ENCODE results near the gene PIP5K1C.
A peak's percentile ranks its signal among the peaks of the same experiment; 100 is the strongest.

PIP5K1C gene

GRCh38 chr19:3693025-3693925, 7.0 kb downstream of the PIP5K1C start:
- DNase-seq (ENCODE audit: low spot score) = no peak

DNA sequence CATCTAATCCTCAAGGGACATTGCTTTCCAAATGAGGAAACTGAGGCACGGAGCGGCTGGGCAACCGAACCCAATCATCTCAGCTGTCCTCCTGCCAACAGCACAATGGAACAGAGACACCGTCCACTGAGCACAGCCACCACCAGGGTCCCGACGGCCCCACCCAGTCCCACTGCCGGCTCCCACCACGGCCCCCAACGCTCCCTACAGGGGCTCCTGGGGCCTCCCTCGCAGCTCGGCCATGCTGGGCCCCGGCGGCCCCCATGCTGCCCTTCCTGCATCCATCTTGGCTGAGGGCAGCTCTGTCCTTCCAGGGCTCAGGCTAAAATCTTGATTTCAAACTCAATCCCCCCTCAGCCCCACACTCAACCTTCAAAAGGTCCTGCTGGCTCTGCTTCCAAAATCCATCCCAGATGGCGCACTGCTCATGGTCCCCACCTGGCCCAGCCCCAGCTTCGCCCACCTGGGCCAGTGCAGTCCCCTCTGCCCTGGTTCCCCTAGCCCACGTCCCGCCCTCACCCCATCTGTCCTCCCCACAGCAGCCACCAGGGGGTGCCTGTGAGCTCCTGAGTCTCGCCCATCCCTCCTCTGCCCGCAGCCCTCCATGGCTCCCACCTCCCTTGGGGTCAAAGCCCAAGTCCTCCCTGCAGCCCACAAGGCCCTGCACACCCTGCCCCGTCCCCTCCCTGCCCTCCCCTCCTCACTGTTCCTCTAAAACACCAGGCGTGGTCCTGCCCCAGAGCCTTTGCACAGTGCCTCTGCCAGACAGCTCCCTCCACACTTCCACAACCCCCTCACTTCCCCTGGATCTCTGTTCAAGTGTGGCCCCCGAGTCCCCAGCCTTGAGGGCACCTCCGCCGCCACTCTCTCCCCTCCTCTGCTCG, 7.9 kb downstream of the PIP5K1C start:
- peak; percentile 77 for DNase-seq (ENCODE audit: low spot score)

GRCh38 chr19:3691726-3692125, 8.5 kb downstream of the PIP5K1C start:
- no peak for DNase-seq (ENCODE audit: low spot score)

GRCh38 chr19:3691372-3691716, 8.9 kb downstream of the PIP5K1C start:
- no peak for DNase-seq (ENCODE audit: low spot score)

- no peak for DNase-seq (ENCODE audit: low spot score)
Measured at GRCh38 chr19:3690551-3691371, 9.5 kb downstream of the PIP5K1C start.

- no peak for DNase-seq (ENCODE audit: low spot score)
Measured at GRCh38 chr19:3687774-3688706, 12.2 kb downstream of the PIP5K1C start.

GRCh38 chr19:3687393-3687773, 12.9 kb downstream of the PIP5K1C start:
- DNase-seq (ENCODE audit: low spot score) = no peak

GRCh38 chr19:3684817-3685410, 15.4 kb downstream of the PIP5K1C start:
- no peak for DNase-seq (ENCODE audit: low spot score)

DNA sequence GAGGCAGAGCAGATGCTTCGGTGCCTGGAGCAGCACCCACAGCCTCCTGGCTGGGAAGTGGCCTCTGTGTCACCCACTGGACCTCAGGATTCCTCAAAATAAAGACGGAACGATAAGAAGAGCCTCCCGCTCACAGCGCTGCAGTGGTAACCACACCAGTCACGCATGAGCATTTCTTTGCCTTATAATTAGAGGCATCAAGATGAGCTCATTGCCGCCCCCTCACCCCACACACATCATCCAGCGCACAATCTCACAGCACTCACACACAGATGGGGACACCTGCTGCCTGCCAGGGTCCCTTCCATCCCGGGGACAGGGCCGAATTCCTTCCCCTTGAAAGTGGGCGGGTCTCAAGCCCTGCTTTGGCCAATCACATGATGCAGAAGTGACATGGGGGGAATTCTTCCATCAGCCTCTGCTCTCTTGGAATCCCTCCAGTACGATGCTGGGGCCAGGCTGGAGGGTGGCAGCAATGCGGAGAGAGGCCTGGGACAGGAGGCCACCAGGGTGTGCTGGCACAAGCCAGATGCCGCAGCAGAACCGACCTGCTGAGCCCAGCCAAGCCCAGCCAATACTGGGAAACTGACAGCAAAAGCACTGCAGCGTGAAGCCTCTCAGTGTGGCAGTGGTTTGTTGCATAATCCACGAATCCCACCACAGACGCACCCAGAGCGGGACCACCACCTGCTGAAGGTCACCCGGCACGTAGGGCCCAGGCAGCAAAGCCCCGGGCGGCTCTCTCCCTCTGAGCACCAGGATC, 16.0 kb downstream of the PIP5K1C start:
- no peak for DNase-seq (ENCODE audit: low spot score)

GRCh38 chr19:3683405-3684053, 16.7 kb downstream of the PIP5K1C start:
- DNase-seq (ENCODE audit: low spot score) = no peak

DNA sequence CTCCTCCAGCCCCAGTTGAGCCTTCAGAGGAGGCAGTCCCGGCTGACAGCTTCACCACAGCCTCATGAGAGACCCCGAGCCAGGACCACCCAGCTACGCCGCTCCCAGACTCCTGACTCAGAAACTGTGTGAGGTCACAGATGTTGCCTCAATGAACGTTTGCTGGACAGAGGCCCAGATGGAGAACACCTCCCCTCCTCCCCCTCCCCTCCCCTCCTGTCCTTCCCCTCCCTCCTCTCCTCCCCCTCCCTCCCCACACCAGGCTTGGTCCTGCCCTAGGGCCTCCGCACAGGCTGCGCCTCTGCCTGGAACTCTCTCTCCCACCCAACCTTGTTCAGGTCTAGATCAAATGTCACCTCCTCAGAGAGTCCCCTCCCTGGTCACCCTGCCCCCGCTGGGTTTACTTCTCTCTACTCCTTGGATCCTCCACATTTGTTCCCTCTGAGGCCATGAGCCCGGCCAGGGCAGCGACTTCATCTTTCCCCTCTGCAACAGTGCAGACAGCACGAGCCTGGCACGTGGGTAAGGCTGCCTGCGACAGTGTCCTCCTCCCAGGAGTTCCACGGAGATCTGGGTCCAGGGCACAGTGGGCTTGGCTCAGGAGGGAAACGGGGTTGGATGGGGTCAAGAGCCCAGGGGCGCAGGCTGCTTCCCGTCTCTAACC, 17.4 kb downstream of the PIP5K1C start:
- DNase-seq (ENCODE audit: low spot score) = no peak

DNA sequence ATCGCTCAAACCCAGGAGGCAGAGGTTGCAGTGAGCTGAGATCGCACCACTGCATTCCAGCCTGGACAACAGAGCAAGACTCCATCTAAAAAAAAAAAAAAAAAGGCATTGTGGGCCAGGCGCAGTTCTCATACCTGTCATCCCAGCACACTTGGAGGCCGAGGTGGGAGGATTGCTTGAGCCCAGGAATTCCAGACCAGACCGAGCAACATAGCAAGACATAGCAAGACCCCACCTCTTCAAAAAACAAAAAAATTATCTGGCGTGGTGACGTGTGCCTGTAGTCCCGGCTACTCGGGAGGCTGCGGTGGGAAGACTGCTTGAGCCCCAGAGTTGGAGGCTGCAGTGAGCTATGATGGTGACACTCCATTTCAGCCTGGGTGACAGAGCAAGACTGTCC, 18.0 kb downstream of the PIP5K1C start:
- no peak for DNase-seq (ENCODE audit: low spot score)

DNA sequence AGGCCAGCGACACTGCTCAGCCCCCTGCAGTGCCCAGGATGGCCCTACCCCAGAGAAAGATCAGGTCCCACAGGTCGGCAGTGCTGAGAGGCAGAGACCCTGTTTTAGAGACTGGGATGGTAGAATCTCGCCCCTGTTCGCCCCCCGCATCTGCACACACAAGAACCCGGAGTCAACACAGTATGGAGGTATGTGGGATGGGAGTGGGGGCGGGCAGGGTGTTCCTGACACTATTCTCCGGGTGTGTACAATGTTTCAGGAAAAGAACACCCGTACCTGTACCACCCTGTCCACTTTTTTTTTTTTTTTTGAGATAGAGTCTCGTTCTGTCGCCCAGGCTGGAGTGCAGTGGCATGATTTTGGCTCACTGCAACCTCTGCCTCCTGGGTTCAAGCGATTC, 19.3 kb downstream of the PIP5K1C start:
- no peak for DNase-seq (ENCODE audit: low spot score)

DNA sequence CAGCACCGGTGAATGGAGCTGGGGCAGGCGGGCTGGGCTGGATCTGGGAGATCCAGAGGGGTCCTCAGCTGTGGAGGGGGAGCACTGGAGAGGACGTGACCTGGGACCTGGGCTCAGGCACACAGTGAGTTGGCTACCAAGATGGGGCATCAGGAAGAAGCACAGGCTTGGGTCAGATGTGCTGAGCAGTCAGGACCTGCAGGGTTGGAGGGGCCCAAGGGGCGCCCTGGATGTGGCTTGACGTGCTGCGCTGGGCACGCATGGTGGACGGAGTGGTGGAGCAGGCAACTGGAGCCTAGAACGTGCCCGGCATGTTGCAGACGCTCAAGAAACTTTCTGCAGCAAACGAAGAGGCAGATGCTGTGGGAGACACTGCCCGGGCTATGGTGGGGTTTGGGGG, 20.7 kb downstream of the PIP5K1C start:
- no peak for DNase-seq (ENCODE audit: low spot score)

DNA sequence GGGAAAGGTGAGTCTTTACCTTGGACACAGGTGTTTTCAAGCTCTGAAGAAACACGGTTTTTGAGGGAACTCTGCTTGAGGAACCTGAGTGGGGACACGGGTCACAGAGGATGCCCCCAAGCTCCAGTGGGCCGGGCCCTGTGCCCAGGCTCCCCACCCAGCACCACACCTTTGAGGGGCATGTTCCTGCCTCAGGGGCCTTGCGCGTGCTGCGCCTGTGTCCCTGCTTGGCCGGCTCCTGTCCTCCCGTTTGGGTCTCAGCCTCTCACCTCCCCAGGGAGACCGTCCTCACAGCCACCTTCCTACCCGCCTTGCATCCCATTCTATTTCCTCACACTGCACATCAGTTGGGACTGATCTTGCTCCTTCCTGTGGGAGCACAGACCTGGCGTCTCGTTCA, 21.1 kb downstream of the PIP5K1C start:
- DNase-seq (ENCODE audit: low spot score) = no peak

GRCh38 chr19:3678188-3678587, 22.1 kb downstream of the PIP5K1C start:
- no peak for DNase-seq (ENCODE audit: low spot score)

DNA sequence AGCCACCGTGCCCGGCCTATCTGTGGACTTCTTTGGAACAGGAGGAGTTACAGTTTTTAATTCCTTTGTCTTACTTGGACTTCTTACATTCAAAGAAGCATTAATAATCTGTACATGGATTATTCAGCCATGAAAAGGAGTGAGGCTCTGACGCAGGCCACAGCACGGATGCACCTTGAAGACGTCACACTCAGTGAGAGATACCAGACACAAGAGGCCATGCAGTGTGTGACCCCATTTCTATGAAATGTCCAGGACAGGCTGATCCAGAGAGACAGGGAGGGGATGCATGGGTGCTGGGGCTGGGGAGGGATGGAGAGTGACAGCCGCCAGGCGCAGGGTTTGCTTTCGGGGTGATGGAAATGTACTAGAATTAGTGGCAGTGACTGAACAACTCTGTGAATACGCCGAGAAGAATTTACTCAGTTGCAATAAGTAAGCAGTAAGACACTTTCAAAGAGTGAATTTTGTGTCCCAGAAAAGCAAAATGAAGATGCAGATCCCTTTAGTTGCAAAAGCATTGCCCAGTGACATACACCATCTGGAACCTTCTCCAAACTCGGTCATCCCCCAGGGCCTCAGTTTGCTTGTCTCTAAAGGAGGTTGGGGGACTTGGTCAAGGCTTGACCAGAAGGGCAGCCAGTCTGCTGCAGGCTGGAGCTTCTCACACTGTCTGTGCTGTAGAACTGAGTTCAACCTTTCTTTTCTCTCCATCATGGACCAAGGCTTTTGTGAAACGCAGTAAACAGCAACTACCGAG, 25.3 kb downstream of the PIP5K1C start:
- no peak for DNase-seq (ENCODE audit: low spot score)

All from HuH-7 (cell line).